ENCODE data around the gene CCDC152.

DNA sequence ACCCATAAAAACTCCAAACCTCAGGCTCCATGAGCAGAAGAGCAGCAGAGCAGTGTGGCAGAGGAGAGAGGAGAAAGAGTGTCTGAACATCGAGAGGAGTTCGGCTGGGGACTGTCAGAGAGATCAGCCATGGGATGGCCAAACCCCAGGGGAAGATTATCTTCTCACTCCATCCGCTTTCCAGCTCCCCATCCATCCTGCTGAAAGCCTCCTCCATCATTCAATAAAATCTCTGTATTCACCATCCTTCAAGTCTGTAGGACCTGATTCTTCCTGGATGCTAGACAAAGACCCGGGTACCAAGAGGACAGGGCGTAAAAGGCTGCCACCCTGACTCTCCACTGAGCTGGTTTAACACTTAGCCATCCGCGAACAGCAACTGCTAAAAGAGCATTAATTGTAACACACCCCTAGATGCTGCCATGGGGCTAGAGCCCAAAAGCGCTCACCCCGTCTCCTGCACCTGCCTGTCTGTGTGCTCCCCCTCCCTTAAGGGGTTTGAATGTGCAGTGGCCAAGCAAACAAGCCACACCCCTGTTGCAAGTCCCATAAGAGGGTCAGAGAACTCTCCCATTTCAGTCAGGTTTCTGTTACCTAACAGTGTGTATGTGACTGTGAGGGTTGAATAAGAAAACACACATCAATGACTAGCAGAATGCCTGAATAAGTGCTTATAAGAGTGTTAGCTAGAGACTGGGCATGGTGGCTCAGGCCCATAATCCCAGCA is 69.0 kb downstream of the CCDC152 start:
- TF ChIP-seq, protein P1, sequence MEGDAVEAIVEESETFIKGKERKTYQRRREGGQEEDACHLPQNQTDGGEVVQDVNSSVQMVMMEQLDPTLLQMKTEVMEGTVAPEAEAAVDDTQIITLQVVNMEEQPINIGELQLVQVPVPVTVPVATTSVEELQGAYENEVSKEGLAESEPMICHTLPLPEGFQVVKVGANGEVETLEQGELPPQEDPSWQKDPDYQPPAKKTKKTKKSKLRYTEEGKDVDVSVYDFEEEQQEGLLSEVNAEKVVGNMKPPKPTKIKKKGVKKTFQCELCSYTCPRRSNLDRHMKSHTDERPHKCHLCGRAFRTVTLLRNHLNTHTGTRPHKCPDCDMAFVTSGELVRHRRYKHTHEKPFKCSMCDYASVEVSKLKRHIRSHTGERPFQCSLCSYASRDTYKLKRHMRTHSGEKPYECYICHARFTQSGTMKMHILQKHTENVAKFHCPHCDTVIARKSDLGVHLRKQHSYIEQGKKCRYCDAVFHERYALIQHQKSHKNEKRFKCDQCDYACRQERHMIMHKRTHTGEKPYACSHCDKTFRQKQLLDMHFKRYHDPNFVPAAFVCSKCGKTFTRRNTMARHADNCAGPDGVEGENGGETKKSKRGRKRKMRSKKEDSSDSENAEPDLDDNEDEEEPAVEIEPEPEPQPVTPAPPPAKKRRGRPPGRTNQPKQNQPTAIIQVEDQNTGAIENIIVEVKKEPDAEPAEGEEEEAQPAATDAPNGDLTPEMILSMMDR (IDR thresholded peaks at IDR 0.05 in 4 of 5, conservative IDR thresholded peaks at IDR 0.05 in 1 of 5), result no peak
- no peak for TF ChIP-seq POLR2A (IDR thresholded peaks at IDR 0.05)

Measured in gastrocnemius medialis (tissue), 4 donors.